H1 (cell line): ENCODE results near the gene HMCN2. TPM values are rescaled to one million over a fixed set of nuclear protein-coding genes. Genes with fewer than 3 reads are reported as not detected.

ENCODE experiments used
- CTCF ChIA-PET: fragments of 300-600 bp; sonication (Branson Sonifier 250); formaldehyde crosslinking; loops from one replicate; lab custom pipeline; 2021; ENCODE audit not compliant: partially characterized antibody; lab: Charles Lee
- POLR2A ChIA-PET: fragments of 300-600 bp; sonication (Branson Sonifier 250); formaldehyde crosslinking; loops from one replicate; lab custom pipeline; 2021; ENCODE audit warnings: inconsistent platforms; ENCODE audit not compliant: partially characterized antibody; lab: Charles Lee
- DNase-seq, 2 experiments: peaks; one replicate each; pipeline versions ENCODE4 v3.0.0 to v3.0.0-alpha.2; 2010 to 2022; ENCODE audit warnings: low spot score in 2 of 2, low read depth in 1 of 2, mixed read lengths in 1 of 2
- FAIRE-seq: peaks from 2 replicates; lab custom pipeline; 2011; peaks lifted over from hg19 to GRCh38; lab: Jason Lieb, UNC
- H2AFZ ChIP-seq: 2 replicates; pipeline ENCODE4 v1.8.1; 2012; ENCODE audit warnings: low read length, inconsistent platforms
- H2AK5ac ChIP-seq: 2 replicates; pipeline ENCODE4 v1.6.1; 2013; ENCODE audit warnings: low read depth, low read length
- H2BK120ac ChIP-seq: replicated peaks from 2 replicates; pipeline ENCODE3; 2013; ENCODE audit warnings: low read depth, low read length, inconsistent platforms
- H2BK12ac ChIP-seq: 2 replicates; pipeline ENCODE4 v1.6.1; 2013; ENCODE audit warnings: low read depth, low read length
- H2BK15ac ChIP-seq: 2 replicates; pipeline ENCODE4 v1.6.1; 2013; ENCODE audit warnings: low read length
- H2BK20ac ChIP-seq: 2 replicates; pipeline ENCODE4 v1.6.1; 2013; ENCODE audit warnings: low read length
- H2BK5ac ChIP-seq: 2 replicates; pipeline ENCODE4 v1.6.1; 2013; ENCODE audit warnings: low read depth, low read length
- H3K14ac ChIP-seq: 2 replicates; pipeline ENCODE4 v1.6.1; 2013; ENCODE audit warnings: inconsistent platforms; ENCODE audit not compliant: insufficient read length
- H3K18ac ChIP-seq: 2 replicates; pipeline ENCODE4 v1.6.1; 2013; ENCODE audit warnings: low read length; ENCODE audit errors: extremely low read depth
- H3K23ac ChIP-seq: 2 replicates; pipeline ENCODE4 v1.6.1; 2013; ENCODE audit warnings: inconsistent platforms; ENCODE audit not compliant: insufficient read length
- H3K23me2 ChIP-seq: 2 replicates; pipeline ENCODE4 v1.6.1; 2013; ENCODE audit warnings: low read depth, low read length
- H3K27ac ChIP-seq: 2 replicates; pipeline ENCODE4 v1.6.1; 2011; ENCODE audit warnings: low read depth, low read length, inconsistent platforms
- H3K27me3 ChIP-seq, 4 experiments: replicated peaks in 1 of 4; 1 replicate in 1 of 4; 2 replicates in 3 of 4; pipeline versions ENCODE4 v1.6.1 to v1.8.1; 2011 to 2013; ENCODE audit warnings: low read length in 3 of 4, mild to moderate bottlenecking in 3 of 4, inconsistent platforms in 2 of 4, mixed read lengths in 2 of 4, moderate library complexity in 1 of 4; ENCODE audit not compliant: control insufficient read depth in 3 of 4, insufficient read depth in 3 of 4; ENCODE audit errors: extremely low read depth in 1 of 4
- H3K36me3 ChIP-seq, 4 experiments: 2 replicates each; pipeline versions ENCODE4 v1.6.1 to v1.8.1; 2011 to 2013; ENCODE audit warnings: mild to moderate bottlenecking in 4 of 4, low read length in 3 of 4, moderate library complexity in 2 of 4, control low read depth in 1 of 4, inconsistent platforms in 1 of 4; ENCODE audit not compliant: insufficient read depth in 4 of 4, control insufficient read depth in 2 of 4
- H3K4ac ChIP-seq: replicated peaks from 2 replicates; pipeline ENCODE3; 2013; ENCODE audit warnings: low read length, low read depth, mixed read lengths, inconsistent platforms; ENCODE audit not compliant: insufficient read length
- H3K4me1 ChIP-seq, 4 experiments: replicated peaks in 1 of 4; 1 replicate in 1 of 4; 2 replicates in 3 of 4; pipeline versions ENCODE4 v1.6.1 to v1.8.1; 2011 to 2013; ENCODE audit warnings: low read length in 3 of 4, inconsistent platforms in 2 of 4, mixed read lengths in 1 of 4; ENCODE audit not compliant: insufficient read depth in 4 of 4, control insufficient read depth in 3 of 4
- H3K4me2 ChIP-seq, 2 experiments: 2 replicates each; pipeline versions ENCODE4 v1.6.1 to v1.8.1; 2011 to 2013; ENCODE audit warnings: low read depth in 2 of 2, low read length in 2 of 2, control low read depth in 1 of 2, inconsistent platforms in 1 of 2, mild to moderate bottlenecking in 1 of 2; ENCODE audit not compliant: insufficient read depth in 1 of 2
- H3K4me3 ChIP-seq, 4 experiments: fragments of 200-600, 300-600 bp in 1 of 4; sonication (generic), shearing (Covaris generic), sonication (Bioruptor Twin) in 1 of 4; 2 replicates each; pipeline versions ENCODE4 v1.5.1 to v1.8.1; 2011 to 2016; ENCODE audit warnings: low read length in 4 of 4, low read depth in 3 of 4, control low read depth in 2 of 4, inconsistent platforms in 2 of 4, mild to moderate bottlenecking in 2 of 4, mixed read lengths in 1 of 4, moderate library complexity in 1 of 4; ENCODE audit not compliant: insufficient read depth in 2 of 4; ENCODE audit errors: extremely low read depth in 1 of 4
- H3K56ac ChIP-seq: replicated peaks from 2 replicates; pipeline ENCODE3; 2013; ENCODE audit warnings: low read depth, mild to moderate bottlenecking, mixed read lengths, low read length, inconsistent platforms; ENCODE audit not compliant: insufficient read length
- H3K79me1 ChIP-seq: 2 replicates; pipeline ENCODE4 v1.6.1; 2013; ENCODE audit warnings: low read depth, low read length, control low read depth
- H3K79me2 ChIP-seq, 2 experiments: 2 replicates each; pipeline versions ENCODE4 v1.6.1 to v1.8.1; 2012 to 2013; ENCODE audit warnings: low read length in 2 of 2, mild to moderate bottlenecking in 2 of 2, inconsistent platforms in 1 of 2; ENCODE audit not compliant: insufficient read depth in 2 of 2, control insufficient read depth in 1 of 2
- H3K9ac ChIP-seq, 4 experiments: replicated peaks in 1 of 4; 1 replicate in 1 of 4; 2 replicates in 3 of 4; pipeline versions ENCODE4 v1.6.1 to v1.8.1; 2011 to 2013; ENCODE audit warnings: low read depth in 3 of 4, low read length in 3 of 4, control low read depth in 2 of 4, mild to moderate bottlenecking in 2 of 4, moderate library complexity in 2 of 4, inconsistent platforms in 1 of 4; ENCODE audit errors: extremely low read depth in 1 of 4
- H3K9me3 ChIP-seq, 2 experiments: 2 replicates each; pipeline versions ENCODE4 v1.6.1 to v1.8.1; 2012 to 2013; ENCODE audit warnings: mild to moderate bottlenecking in 2 of 2, moderate library complexity in 2 of 2, control low read depth in 1 of 2, inconsistent platforms in 1 of 2, low read depth in 1 of 2, low read length in 1 of 2, mixed read lengths in 1 of 2; ENCODE audit not compliant: insufficient read depth in 2 of 2
- H4K20me1 ChIP-seq, 2 experiments: replicated peaks in 1 of 2; 2 replicates each; pipeline versions ENCODE3 to v1.8.1; 2011 to 2013; ENCODE audit warnings: inconsistent platforms in 2 of 2, low read length in 2 of 2, mild to moderate bottlenecking in 1 of 2; ENCODE audit not compliant: insufficient read depth in 2 of 2, control insufficient read depth in 1 of 2
- H4K5ac ChIP-seq: 2 replicates; pipeline ENCODE4 v1.6.1; 2013; ENCODE audit warnings: low read length, low read depth, mixed read lengths, inconsistent platforms; ENCODE audit not compliant: insufficient read length
- H4K8ac ChIP-seq: 2 replicates; pipeline ENCODE4 v1.8.0; 2013; ENCODE audit warnings: mild to moderate bottlenecking, moderate library complexity, low read length, inconsistent platforms; ENCODE audit not compliant: insufficient read depth; ENCODE audit errors: extremely low read depth
- H4K91ac ChIP-seq: replicated peaks from 2 replicates; pipeline ENCODE3; 2013; ENCODE audit warnings: low read length, mixed read lengths, inconsistent platforms; ENCODE audit not compliant: insufficient read length
- CTCF ChIP-seq, 3 experiments: IDR thresholded peaks; 1 replicate in 2 of 3; 2 replicates in 1 of 3; pipeline versions ENCODE4 v1.5.1 to v1.6.1; 2011; ENCODE audit warnings: low read length in 3 of 3, mild to moderate bottlenecking in 3 of 3, inconsistent platforms in 2 of 3, low read depth in 1 of 3, moderate library complexity in 1 of 3; ENCODE audit not compliant: insufficient read depth in 1 of 3; ENCODE audit errors: control extremely low read depth in 1 of 3
- KDM4A ChIP-seq: IDR thresholded peaks from one replicate; pipeline ENCODE4 v1.7.1; 2012; ENCODE audit warnings: low read depth, mild to moderate bottlenecking, moderate library complexity, low read length, inconsistent platforms; ENCODE audit not compliant: severe bottlenecking
- NRF1 ChIP-seq: IDR thresholded peaks from 2 replicates; pipeline ENCODE4 v1.6.1; 2011; ENCODE audit warnings: mild to moderate bottlenecking, low read depth, low read length, improper control_type of control experiment
- RAD21 ChIP-seq, 2 experiments: IDR thresholded peaks in 1 of 2; conservative IDR thresholded peaks in 1 of 2; 2 replicates each; pipeline ENCODE4 v1.6.1; 2011; ENCODE audit warnings: low read depth in 2 of 2, low read length in 2 of 2, improper control_type of control experiment in 1 of 2, inconsistent platforms in 1 of 2, mild to moderate bottlenecking in 1 of 2, moderate library complexity in 1 of 2
- WGBS, 2 experiments: shearing (Covaris generic) in 1 of 2; methylation state at CpG; one replicate each; pipeline versions ENCODE4 v1.1.6 to v1.1.7; 2013 to 2015; ENCODE audit warnings: low lambda C conversion rate in 2 of 2, mixed read lengths in 2 of 2, inconsistent platforms in 1 of 2, low coverage in 1 of 2, missing lambda C conversion rate in 1 of 2; ENCODE audit not compliant: insufficient replicate concordance in 2 of 2, insufficient coverage in 1 of 2, insufficient read length in 1 of 2; ENCODE audit errors: extremely low coverage in 1 of 2, missing lambda C conversion rate in 1 of 2; 5-methylcytosine and 5-hydroxymethylcytosine counted together
- polyA plus RNA-seq, 7 experiments: library from polyadenylated mRNA; depleted of rRNA in 3 of 7; stranded (reverse) in 5 of 7; unstranded in 2 of 7; fragments of >200 nt in 5 of 7; fragments of 200-250 nt in 2 of 7; gene quantifications; 1 replicate in 5 of 7; 2 replicates in 1 of 7; 4 replicates in 1 of 7; pipeline versions ENCODE4 v1.2.1 to v1.2.3, GENCODE V29; 2011 to 2013; ENCODE audit warnings: missing spikeins in 2 of 7, mixed read lengths in 2 of 7
- total RNA-seq: library from RNA; stranded (reverse); fragmentation: NEBNext Ultra II Directional; extraction: Animal tissue kit (Norgen Biotek cat#: 25700); gene quantifications from 2 replicates; pipeline ENCODE4 v1.2.1, GENCODE V29; 2021

The HMCN2 gene
- total and polyA plus RNA-seq, 2 of the 8 experiments (the other 6 are each of a cell fraction or from before 2014, with no cell fraction given), result 5.0 to 9.1 TPM

- no peak overlapping the region for H3K27ac ChIP-seq
- H4K91ac ChIP-seq, result no peak overlapping the region
- CTCF ChIA-PET, result interaction anchor here (0.8 to 2.6 kb wide), 4 partner anchors 7 to 241 kb away, joined by 3 to 13 read pairs (median 4); no protein-coding TSS in a partner anchor
Observed at GRCh38 chr9:130347931-130348330, 82.4 kb downstream of the HMCN2 start.

More at GRCh38 chr9:130347931-130348330, 82.4 kb downstream of the HMCN2 start:
- no peak overlapping the region for H3K14ac ChIP-seq
- peak overlapping the region; percentile 53 for H3K4ac ChIP-seq
- TF ChIP-seq RAD21 (IDR thresholded peaks at IDR 0.05 in 1 of 2, conservative IDR thresholded peaks at IDR 0.05 in 1 of 2; ENCODE audit: low read depth in 2 of 2, low read length in 2 of 2) (peak in 1 of 2 experiments; percentile 20; a peak in 1 of 4 replicates), CTCF (IDR thresholded peaks at IDR 0.05; ENCODE audit: control extremely low read depth in 1 of 3, insufficient read depth in 1 of 3, low read depth in 1 of 3, low read length in 3 of 3) (peak in 1 of 3 experiments; percentile 21; a peak in 1 of 4 replicates), KDM4A (no peak), NRF1 (no peak)
- no peaks in the 10 kb centered on the region for H3K27me3 ChIP-seq
- 91% methylated on average over 6 of the region's 6 CpGs; no CpG with 5 or more reads in 1 of the 2 experiments for WGBS, 2 experiments
- H4K20me1 ChIP-seq, result peaks cover 0 to 15% of the 10 kb centered on the region in 2 experiments
- H4K8ac ChIP-seq, result no peak overlapping the region
- no peak overlapping the region for H3K23ac ChIP-seq
- no peak for FAIRE-seq
- no peaks in the 10 kb centered on the region for H3K9me3 ChIP-seq
- no peak overlapping the region for H2BK20ac ChIP-seq
- no peak overlapping the region for H4K5ac ChIP-seq
- no peak overlapping the region for H3K18ac ChIP-seq
- no peak overlapping the region for H2BK5ac ChIP-seq
- H3K79me1 ChIP-seq, result peaks cover 10% of the 10 kb centered on the region
- POLR2A ChIA-PET, result interaction anchor here (0.5 to 3.5 kb wide), 3 partner anchors 10 to 298 kb away, joined by 3 to 14 read pairs (median 3); no protein-coding TSS in a partner anchor
- no peak overlapping the region for H2BK15ac ChIP-seq
- 0 out of 4 replicates have a peak, but pooled peaks cover 0 to 3% of the 10 kb centered on the region in 2 experiments for H3K79me2 ChIP-seq
- H3K36me3 ChIP-seq, result no peaks in the 10 kb centered on the region; a peak in 1 of 8 replicates
- peaks cover 15% of the 10 kb centered on the region for H3K23me2 ChIP-seq
- no peak for DNase-seq
- no peak overlapping the region for H3K4me3 ChIP-seq
- no peak overlapping the region for H2BK12ac ChIP-seq
- no peak overlapping the region for H3K56ac ChIP-seq
- no peak overlapping the region for H2AFZ ChIP-seq
- H2AK5ac ChIP-seq, result no peak overlapping the region
- no peak overlapping the region for H3K9ac ChIP-seq
- peaks cover 0 to 12% (median 6%) of the 10 kb centered on the region in 4 experiments; a peak in 4 of 7 replicates for H3K4me1 ChIP-seq
- H3K4me2 ChIP-seq, result no peak overlapping the region
- no peak overlapping the region for H2BK120ac ChIP-seq
